ENCODE data around the gene PARD6B.

GRCh38 chr20:50758469-50758868 is 27.1 kb downstream of the PARD6B start:
- TF ChIP-seq CTCF (IDR thresholded peaks at IDR 0.05; ENCODE audit: poor library complexity, severe bottlenecking) (no peak), POLR2AphosphoS5 (IDR thresholded peaks at IDR 0.05) (no peak), EZH2 (IDR thresholded peaks at IDR 0.05; ENCODE audit: borderline replicate concordance, insufficient read depth, low read length, poor library complexity, severe bottlenecking) (no peak), RAD21 (conservative IDR thresholded peaks at IDR 0.05) (no peak), TAF1 (IDR thresholded peaks at IDR 0.05; ENCODE audit: low read depth) (no peak), REST (IDR thresholded peaks at IDR 0.05; ENCODE audit: borderline replicate concordance) (no peak), MXI1 (conservative IDR thresholded peaks at IDR 0.05; ENCODE audit: poor library complexity, severe bottlenecking) (no peak), EP300 (conservative IDR thresholded peaks at IDR 0.05; ENCODE audit: poor library complexity, severe bottlenecking) (no peak)

Data from neural cell (in vitro differentiated cells).